Activated T-cell treated with anti-CD3 and anti-CD28 coated beads, Interleukin-2, amount 50 U/mL, for 24 hours (primary cell): ENCODE data around the gene PLEKHH2.
"Not testable (repeated sequence)": the region's sequence is repeated elsewhere in the genome, so short reads cannot be mapped to it uniquely, and the experiment has no call there.

Experiments used
- DNase-seq: peaks from one replicate; pipeline ENCODE4 v3.0.0-alpha.2; 2020
- H3K27ac Mint-ChIP-seq: 2 replicates; pipeline ENCODE4 v1.8.0; 2020; ENCODE audit warnings: mild to moderate bottlenecking, mixed read lengths
- H3K27me3 Mint-ChIP-seq: 2 replicates; pipeline ENCODE4 v1.8.0; 2020; ENCODE audit warnings: mixed read lengths
- H3K36me3 Mint-ChIP-seq: 2 replicates; pipeline ENCODE4 v1.8.0; 2020; ENCODE audit warnings: low read depth, mixed read lengths
- H3K4me1 Mint-ChIP-seq: 2 replicates; pipeline ENCODE4 v1.8.0; 2020; ENCODE audit warnings: low read depth, mixed read lengths
- H3K4me3 Mint-ChIP-seq: 2 replicates; pipeline ENCODE4 v1.8.0; 2020; ENCODE audit warnings: mild to moderate bottlenecking, moderate library complexity, mixed read lengths
- H3K9me3 Mint-ChIP-seq: 2 replicates; pipeline ENCODE4 v1.8.0; 2020; ENCODE audit warnings: mixed read lengths

Gene PLEKHH2

DNA sequence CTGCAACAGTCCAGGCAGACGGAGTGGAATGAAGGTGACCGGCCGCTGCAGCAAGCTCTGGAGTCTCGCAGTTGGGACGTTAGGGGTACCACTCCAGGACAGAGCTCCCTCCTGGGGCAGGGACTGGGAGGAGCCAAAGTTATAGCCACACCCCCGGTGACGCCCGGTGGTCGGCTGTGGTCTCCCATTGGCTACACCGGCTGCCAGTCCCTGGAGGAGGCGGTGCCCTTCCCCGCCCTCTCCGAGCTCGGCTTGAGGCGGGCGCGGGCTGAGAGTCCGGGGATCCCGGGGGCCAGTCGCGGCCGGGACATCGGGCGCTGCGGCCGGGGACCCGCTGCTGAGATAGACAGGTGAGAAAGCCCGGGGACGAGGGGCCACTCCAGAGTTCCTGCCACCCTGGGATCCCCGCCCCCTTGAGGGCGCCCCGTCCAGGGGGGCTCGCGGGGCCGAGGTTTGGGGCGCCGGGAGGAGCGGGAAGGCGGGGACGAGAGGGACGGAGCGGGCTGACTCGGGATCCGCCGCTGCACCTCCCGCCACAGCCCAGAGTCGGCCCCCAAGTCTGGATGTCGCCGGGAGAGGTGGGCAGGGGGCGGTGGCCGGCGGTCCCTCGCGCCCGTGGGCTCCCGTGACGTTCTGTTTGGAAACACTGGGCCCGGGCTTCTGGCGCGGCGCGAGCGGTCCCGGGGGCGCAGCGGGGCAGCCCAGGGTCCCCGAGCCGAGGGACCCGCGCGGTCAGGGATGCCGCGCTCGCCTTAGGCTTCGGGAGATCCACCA is at the start of gene PLEKHH2:
Gene PLEKHH2, plus strand, starts transcription at position 231 of the 774 bp plus-strand sequence. CDS start 7,414 bp downstream, outside the sequence.
- H3K27ac Mint-ChIP-seq, result peak within 1 kb of the TSS; percentile 77
- peak; percentile 95 for DNase-seq

DNA sequence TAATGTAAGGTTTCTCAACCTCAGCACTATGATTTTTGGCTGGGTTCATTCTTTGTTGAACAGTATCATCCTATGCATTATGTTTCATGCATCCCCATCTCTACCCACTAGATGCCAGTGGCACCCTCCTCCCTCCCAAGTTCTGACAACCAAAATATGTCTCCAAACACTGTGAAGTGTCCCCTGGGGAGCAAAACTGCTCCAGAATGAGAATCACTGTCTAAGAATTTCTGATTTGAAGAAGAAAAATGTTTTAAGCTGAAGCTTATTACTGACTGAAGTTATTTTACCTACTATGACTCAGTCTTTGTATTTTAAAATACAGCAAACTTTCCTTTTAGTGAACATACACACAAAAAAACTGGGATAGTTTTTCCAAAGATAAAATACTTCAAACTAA is 44.6 kb upstream of the PLEKHH2 start:
- Mint-ChIP-seq H3K4me3 (no peak overlapping the region), H3K36me3 (peaks cover 79% of the 10 kb centered on the region), H3K27me3 (no peaks in the 10 kb centered on the region), H3K27ac (no peak overlapping the region), H3K9me3 (no peaks in the 10 kb centered on the region), H3K4me1 (peaks cover 39% of the 10 kb centered on the region)
- no peak for DNase-seq

More for the DNA sequence above, at the start of gene PLEKHH2:
- peak within 1 kb of the TSS; percentile 79 for H3K4me3 Mint-ChIP-seq
- H3K9me3 Mint-ChIP-seq, result no peaks in the 10 kb centered on the region
- peaks cover 37% of the 10 kb centered on the region for H3K27me3 Mint-ChIP-seq
- H3K4me1 Mint-ChIP-seq, result peaks cover 17% of the 10 kb centered on the region
- H3K36me3 Mint-ChIP-seq, result no peaks in the 10 kb centered on the region

DNA sequence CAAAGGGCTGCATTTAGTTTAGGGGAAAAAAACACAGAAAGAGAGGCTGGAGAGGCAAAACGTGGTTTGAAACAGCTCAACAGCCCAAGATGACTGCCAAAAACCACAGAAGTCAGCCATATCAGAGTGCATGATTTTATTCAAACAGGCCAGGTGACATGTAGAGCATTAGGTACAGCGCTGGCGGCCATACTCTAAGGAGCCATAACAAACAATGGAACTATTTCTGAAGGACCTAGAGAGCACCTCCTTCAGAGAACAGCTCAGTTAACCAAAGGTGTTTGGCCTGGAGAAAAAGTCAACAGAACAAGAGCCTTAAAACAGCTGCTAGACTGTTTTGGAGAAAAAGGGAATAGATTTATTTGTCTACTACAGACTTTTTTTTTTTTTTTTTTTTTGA is 43.8 kb upstream of the PLEKHH2 start:
- Mint-ChIP-seq H3K9me3 (no peaks in the 10 kb centered on the region), H3K27ac (peak overlapping the region; percentile 79), H3K4me1 (peaks cover 43% of the 10 kb centered on the region), H3K27me3 (no peaks in the 10 kb centered on the region), H3K4me3 (peak overlapping the region; percentile 55), H3K36me3 (peaks cover 71% of the 10 kb centered on the region)
- DNase-seq, result no peak

DNA sequence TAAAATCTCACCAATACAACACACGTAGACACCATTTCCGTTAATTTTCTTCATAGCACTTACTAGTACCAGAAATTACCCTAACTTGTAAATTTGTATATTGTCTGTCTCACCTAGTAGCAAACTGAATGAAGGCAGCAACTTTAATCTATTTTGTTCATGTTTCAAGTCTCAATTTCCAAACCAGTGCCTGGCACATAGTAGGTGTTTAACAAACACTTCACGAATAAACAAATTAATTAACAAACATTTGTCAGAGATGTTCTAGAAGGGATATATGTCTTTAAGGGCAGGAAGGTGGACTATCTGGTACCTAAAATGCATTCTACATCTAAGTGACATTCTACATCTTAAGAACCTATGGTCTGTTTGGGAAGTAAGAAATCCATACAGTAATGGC is 42.2 kb upstream of the PLEKHH2 start:
- peak overlapping the region; percentile 99 for H3K27ac Mint-ChIP-seq
- H3K9me3 Mint-ChIP-seq, result no peaks in the 10 kb centered on the region
- peaks cover 42% of the 10 kb centered on the region for H3K4me1 Mint-ChIP-seq
- peaks cover 58% of the 10 kb centered on the region for H3K36me3 Mint-ChIP-seq
- peak overlapping the region; percentile 96 for H3K4me3 Mint-ChIP-seq
- H3K27me3 Mint-ChIP-seq, result no peaks in the 10 kb centered on the region
- DNase-seq, result no peak

DNA sequence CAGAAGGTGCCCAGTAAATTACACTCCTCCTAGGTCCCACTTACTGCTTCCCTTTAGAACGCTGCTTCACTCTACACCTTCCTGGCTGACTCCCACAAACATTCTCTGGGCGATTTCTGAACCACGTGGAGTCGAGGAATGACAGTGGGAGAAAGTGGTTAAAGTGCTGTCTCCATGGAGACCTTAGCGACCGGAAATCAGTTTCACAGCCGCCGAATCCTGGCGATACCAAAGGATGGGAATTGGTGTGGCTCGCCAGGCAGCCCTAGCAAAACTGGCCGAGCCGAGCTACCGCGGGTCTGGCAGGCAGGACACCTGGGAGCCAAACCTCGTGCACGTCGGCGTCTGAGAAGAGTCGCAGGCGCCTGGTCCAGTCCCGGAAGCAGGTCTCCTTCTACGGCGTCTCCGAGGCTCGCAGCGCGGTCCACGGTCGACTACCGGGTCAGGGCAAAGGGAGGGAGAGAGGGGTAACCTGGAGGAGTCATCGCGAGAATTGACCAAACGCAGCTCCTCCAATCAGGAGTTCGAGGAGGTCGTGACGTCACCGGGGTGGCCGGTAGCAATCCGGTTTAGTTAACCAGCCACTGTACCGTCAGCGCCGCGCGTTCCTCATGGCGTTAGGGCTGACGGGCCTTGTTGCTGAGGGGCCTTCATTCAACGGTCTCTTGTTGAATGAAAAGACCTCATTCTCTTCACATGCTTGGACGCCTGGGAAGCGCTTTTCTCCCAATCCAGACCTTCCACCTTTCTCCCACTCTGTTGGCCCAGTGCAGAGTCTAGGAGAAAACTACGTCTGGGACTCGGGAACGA is 41.3 kb upstream of the PLEKHH2 start, which contains the start of gene THADA:
Gene THADA, minus strand, starts transcription at position 436 of the 810 bp plus-strand sequence. CDS start 3,646 bp downstream, outside the sequence.
- Mint-ChIP-seq H3K9me3 (no peaks in the 10 kb centered on the region), H3K4me1 (peaks cover 42% of the 10 kb centered on the region)

DNA sequence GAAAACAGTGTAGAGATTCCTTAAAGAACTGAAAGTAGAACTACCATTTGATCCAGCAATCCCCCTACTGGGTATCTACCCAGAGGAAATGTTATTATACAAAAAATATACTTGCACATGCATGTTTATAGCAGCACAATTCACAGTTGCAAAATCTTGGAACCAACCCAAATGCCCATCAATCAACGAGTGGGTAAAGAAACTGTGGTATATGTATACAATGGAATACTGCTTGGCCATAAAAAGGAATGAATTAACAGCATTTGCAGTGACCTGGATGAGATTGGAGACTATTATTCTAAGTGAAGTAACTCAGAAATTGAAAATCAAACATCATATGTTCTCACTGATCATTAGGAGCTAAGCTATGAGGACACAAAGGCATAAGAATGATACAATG is 36.5 kb upstream of the PLEKHH2 start:
- H3K9me3 Mint-ChIP-seq, DNase-seq, H3K4me3 Mint-ChIP-seq, H3K27me3 Mint-ChIP-seq, H3K36me3 Mint-ChIP-seq, H3K27ac Mint-ChIP-seq: not testable (repeated sequence)
- H3K4me1 Mint-ChIP-seq, result peaks cover 26% of the 10 kb centered on the region

More for the DNA sequence above, 41.3 kb upstream of the PLEKHH2 start, which contains the start of gene THADA:
- peaks cover 49% of the 10 kb centered on the region for H3K36me3 Mint-ChIP-seq
- H3K27me3 Mint-ChIP-seq, result no peaks in the 10 kb centered on the region
- H3K27ac Mint-ChIP-seq, result peak within 1 kb of the TSS; percentile 99
- DNase-seq, result peak; percentile 96
- H3K4me3 Mint-ChIP-seq, result peak within 1 kb of the TSS; percentile 96

DNA sequence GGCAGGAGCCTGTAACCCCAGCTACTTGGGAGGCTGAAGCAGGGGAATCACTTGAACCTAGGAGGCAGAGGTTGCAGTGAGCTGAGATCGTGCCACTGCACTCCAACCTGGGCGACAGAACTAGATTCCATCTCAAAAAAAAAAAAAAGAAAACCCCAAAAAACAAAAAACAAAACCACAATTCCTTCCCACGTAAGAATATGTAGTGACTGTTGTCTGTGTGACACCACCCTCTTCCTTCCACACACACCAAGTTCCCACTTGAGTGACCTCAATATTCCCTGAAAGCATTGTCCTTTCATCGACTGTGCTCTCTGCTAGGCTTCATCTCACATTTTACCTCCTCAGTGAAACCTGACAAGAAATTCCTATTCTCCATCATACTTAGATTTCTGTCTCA is 32.4 kb upstream of the PLEKHH2 start:
- H3K4me1 Mint-ChIP-seq, result peaks cover 8% of the 10 kb centered on the region
- no peaks in the 10 kb centered on the region for H3K36me3 Mint-ChIP-seq
- H3K4me3 Mint-ChIP-seq, result no peak overlapping the region
- no peak for DNase-seq
- H3K27me3 Mint-ChIP-seq, result no peaks in the 10 kb centered on the region
- no peak overlapping the region for H3K27ac Mint-ChIP-seq
- no peaks in the 10 kb centered on the region for H3K9me3 Mint-ChIP-seq

DNA sequence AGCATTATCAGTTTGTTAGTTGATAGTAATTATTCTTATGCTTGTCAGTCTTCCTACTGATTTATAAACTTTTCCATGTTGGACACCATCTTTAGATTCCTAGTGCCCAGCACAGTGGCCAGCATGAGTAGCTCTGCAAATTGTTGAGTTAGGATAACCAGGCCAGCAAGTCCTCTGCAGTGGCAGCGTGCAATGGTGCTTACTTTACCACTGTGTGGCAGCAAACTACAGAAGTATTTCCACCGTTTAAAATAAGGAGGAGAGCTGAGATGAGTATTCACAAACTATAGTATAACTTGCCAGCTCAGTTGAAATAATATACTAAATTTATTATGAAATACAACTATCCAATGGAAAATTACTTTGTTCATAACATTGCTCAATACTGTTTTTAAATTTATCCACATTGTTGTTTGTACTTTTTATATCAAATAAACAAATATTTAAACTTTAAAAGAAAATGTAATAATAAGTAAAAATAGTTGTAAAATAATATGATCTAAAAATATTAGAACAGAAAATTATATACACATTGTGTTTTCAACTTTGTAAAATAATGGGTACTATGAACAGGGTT is 31.9 kb upstream of the PLEKHH2 start:
- no peak for DNase-seq
- Mint-ChIP-seq H3K4me3 (no peak overlapping the region), H3K27me3 (no peaks in the 10 kb centered on the region), H3K4me1 (peaks cover 8% of the 10 kb centered on the region), H3K27ac (no peak overlapping the region), H3K9me3 (no peaks in the 10 kb centered on the region), H3K36me3 (no peaks in the 10 kb centered on the region)

DNA sequence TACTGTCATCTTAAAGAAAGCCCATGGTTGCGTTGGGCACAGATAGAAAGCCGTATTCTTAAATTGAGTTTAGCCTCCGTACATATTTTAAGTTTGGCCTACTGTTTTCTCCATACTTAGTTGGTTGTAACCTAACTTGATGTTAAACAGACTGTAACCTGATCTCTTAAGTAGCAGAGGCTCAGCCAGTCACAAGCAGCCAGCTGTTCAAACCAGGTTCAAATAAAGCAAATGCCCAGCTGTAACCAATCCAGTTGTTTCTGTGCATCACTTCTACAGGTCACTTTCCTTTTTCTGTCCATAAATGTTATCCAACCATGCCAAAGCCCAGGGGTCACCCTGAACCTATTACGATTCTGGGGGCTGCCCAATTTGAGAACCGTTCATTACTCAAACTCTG is 31.2 kb upstream of the PLEKHH2 start:
- H3K36me3 Mint-ChIP-seq, result no peaks in the 10 kb centered on the region

DNA sequence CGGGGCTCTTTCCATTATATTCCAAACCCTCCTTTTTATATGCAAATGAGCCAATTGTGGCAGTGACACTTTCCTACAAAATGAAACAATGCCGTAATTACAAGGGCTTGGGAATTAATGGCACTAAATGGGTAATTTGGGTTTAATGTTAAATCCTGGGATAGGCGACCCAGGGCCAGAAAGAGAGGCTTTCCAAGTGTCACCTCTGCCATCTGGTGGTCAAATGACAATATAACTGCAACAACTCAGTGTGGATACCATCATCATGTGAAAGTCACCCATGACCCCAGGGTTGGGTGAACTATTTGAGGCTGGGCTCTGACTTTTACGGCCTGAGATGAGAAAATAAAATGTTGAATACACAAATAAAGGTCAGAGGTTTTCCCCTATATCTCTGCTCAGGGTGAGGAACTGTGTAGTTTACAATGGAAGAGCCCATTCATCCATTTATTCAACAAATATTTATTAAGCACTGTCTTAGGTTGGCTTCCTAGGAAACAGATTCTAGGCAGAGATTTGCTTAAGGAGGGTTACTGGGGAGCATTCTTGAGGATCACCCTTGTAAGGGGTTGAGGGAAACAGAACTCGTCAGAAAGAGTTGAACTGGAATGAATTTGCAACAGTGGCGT is 27.7 kb upstream of the PLEKHH2 start:
- Mint-ChIP-seq H3K4me1 (peaks cover 7% of the 10 kb centered on the region), H3K27me3 (no peaks in the 10 kb centered on the region), H3K9me3 (no peaks in the 10 kb centered on the region), H3K27ac (no peak overlapping the region), H3K36me3 (no peaks in the 10 kb centered on the region), H3K4me3 (no peak overlapping the region)
- no peak for DNase-seq

More for the DNA sequence above, 31.2 kb upstream of the PLEKHH2 start:
- H3K27me3 Mint-ChIP-seq, result no peaks in the 10 kb centered on the region
- H3K9me3 Mint-ChIP-seq, result no peaks in the 10 kb centered on the region
- no peak overlapping the region for H3K4me3 Mint-ChIP-seq
- DNase-seq, result no peak
- H3K4me1 Mint-ChIP-seq, result peaks cover 8% of the 10 kb centered on the region
- H3K27ac Mint-ChIP-seq, result no peak overlapping the region

DNA sequence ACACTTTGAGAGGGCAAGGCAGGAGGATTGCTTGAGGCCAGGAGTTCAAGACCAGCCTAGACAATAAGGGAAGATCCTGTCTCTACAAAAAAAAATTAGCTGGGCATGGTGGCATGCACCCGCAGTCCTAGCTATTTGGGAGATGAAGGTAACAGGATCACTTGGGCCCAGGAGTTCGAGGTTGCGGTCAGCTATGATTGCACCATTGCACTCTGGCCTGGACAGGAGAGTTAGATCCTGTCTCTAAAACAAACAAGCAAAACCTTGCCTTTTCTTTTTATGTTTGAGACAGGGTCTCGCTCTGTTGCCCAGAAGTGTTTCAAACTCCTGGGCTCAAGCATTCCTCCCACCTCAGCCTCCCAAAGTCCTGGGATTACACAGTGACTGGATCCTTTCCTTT is 26.7 kb upstream of the PLEKHH2 start:
- Mint-ChIP-seq H3K4me1 (peaks cover 2% of the 10 kb centered on the region), H3K27ac (no peak overlapping the region), H3K36me3 (no peaks in the 10 kb centered on the region), H3K27me3 (no peaks in the 10 kb centered on the region), H3K4me3 (no peak overlapping the region), H3K9me3 (no peaks in the 10 kb centered on the region)
- DNase-seq, result no peak

DNA sequence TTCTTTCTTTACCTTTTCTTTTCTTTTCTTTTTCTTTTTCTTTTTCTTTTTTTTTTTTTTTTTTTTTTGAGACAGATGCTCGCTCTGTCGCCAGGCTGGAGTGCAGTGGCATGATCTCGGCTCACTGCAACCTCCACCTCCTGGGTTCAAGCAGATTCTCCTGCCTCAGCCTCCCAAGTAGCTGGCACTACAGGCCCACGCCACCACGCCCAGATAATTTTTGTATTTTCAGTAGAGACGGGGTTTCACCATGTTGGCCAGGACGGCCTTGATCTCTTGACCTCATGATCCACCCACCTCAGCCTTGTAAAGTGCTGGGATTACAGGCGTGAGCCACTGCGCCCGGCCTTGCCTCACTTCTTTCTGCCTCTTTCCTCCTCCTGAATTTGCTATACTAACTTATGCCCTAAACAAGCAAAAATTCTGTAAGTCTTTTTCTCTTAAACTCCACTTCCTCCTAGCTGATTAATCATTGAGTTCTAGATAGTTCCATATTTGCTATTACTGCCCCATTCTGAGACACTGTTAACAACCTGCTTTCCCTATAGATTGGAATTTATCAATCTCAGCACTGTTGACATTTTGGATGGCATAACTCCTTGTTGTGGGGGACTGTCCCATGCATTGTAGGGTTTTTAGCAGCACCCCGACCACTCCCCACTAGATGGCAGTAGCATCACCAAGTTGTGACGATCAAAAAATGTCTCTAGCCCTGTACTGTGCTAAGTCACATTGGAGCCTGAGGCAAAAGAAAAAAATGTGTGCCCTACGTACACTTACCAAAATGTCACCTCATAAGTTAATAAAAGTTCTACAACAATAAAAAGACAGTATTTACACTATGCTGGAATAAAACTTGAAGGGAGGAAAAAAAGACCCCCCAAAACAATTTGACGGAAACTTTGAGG is 24.8 kb upstream of the PLEKHH2 start:
- Mint-ChIP-seq H3K36me3 (no peaks in the 10 kb centered on the region), H3K9me3 (no peaks in the 10 kb centered on the region), H3K4me1 (peaks cover 2% of the 10 kb centered on the region), H3K27me3 (peaks cover 3% of the 10 kb centered on the region), H3K27ac (no peak overlapping the region), H3K4me3 (no peak overlapping the region)
- peak; percentile 76 for DNase-seq

DNA sequence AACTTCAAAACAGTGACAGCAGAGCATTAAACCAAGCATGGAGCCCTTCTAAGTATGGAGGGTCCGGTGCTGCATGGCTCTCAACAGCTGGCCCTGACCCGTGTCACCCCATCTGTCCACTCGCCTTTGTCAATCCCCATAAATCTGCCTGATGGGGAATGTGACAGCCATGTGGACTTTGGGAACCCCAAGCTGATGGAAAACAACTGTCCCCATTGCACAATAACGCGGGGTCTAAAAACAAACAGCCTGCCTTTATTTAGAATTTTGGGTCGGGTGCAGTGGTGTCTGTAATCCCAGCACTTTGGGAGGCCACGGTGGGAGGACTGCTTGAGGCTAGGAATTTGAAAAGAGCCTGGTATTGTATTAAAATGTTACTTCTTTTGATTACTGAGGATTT is 24.1 kb upstream of the PLEKHH2 start:
- Mint-ChIP-seq H3K4me1 (peaks cover 2% of the 10 kb centered on the region), H3K27ac (no peak overlapping the region), H3K4me3 (no peak overlapping the region), H3K27me3 (peaks cover 7% of the 10 kb centered on the region), H3K9me3 (no peaks in the 10 kb centered on the region), H3K36me3 (no peaks in the 10 kb centered on the region)
- no peak for DNase-seq
